PC-3 (cell line): ENCODE data around the gene MPI. TPM values are rescaled to one million over a fixed set of nuclear protein-coding genes. Genes with fewer than 3 reads are reported as not detected.
A peak's percentile ranks its signal among the peaks of the same experiment; 100 is the strongest.

Source experiments
- ATAC-seq: fragments of 200-7000 bp; cut with Tn5 transposase; 2 replicates; pipeline ENCODE4 v1.9.1; 2020; ENCODE audit warnings: mild to moderate bottlenecking, moderate library complexity
- BruUV-seq: library from RNA; stranded (reverse); fragments of 400-500 nt; replicated peaks from 2 replicates; lab custom pipeline; 2021; lab: Mats Ljungman, UMichigan
- CTCF ChIA-PET: fragments of 300-600 bp; sonication (Branson Sonifier 250); formaldehyde crosslinking; loops from one replicate; lab custom pipeline; 2022; ENCODE audit warnings: antibody characterized with exemption; lab: Charles Lee
- POLR2A ChIA-PET: fragments of 300-600 bp; sonication (Branson Sonifier 250); formaldehyde crosslinking; loops from one replicate; lab custom pipeline; 2022; ENCODE audit warnings: antibody characterized with exemption; ENCODE audit not compliant: unreplicated experiment; lab: Charles Lee
- DNase-seq: peaks from one replicate; pipeline ENCODE4 v3.0.0-alpha.2; 2015
- H2AFZ ChIP-seq: fragments of 300-600 bp; sonication (generic); 2 replicates; pipeline ENCODE4 v1.6.0; 2016; ENCODE audit warnings: antibody characterized with exemption, low read length
- H3F3A ChIP-seq: fragments of 300-600 bp; sonication (generic); one replicate; pipeline ENCODE4 v1.6.0; 2017; ENCODE audit warnings: antibody characterized with exemption, low read length, control low read depth, mild to moderate bottlenecking; ENCODE audit not compliant: unreplicated experiment
- H3K27ac ChIP-seq: fragments of 300-600 bp; sonication (generic); 2 replicates; pipeline ENCODE4 v1.5.1; 2016; ENCODE audit warnings: mild to moderate bottlenecking, low read length
- H3K27me3 ChIP-seq: fragments of 300-600 bp; sonication (generic); 2 replicates; pipeline ENCODE4 v1.6.1; 2016; ENCODE audit warnings: low read length, mixed read lengths
- H3K36me3 ChIP-seq: fragments of 300-600 bp; sonication (generic); 2 replicates; pipeline ENCODE4 v1.6.1; 2016; ENCODE audit warnings: low read depth, mixed run types, low read length, mixed read lengths
- H3K4me1 ChIP-seq: fragments of 300-600 bp; sonication (generic); 2 replicates; pipeline ENCODE4 v1.5.1; 2016; ENCODE audit warnings: low read length; ENCODE audit not compliant: insufficient read depth
- H3K4me2 ChIP-seq: fragments of 300-600 bp; sonication (generic); 2 replicates; pipeline ENCODE4 v1.6.0; 2016; ENCODE audit warnings: low read length
- H3K4me3 ChIP-seq: fragments of 300-600 bp; sonication (generic); 2 replicates; pipeline ENCODE4 v1.5.1; 2016; ENCODE audit warnings: mild to moderate bottlenecking, low read length, mixed read lengths
- H3K79me2 ChIP-seq: fragments of 300-600 bp; sonication (generic); 2 replicates; pipeline ENCODE4 v1.6.1; 2017; ENCODE audit warnings: low read length, mixed read lengths
- H3K9ac ChIP-seq: fragments of 300-600 bp; sonication (generic); 2 replicates; pipeline ENCODE4 v1.6.0; 2016; ENCODE audit warnings: mild to moderate bottlenecking, low read length
- H3K9me2 ChIP-seq: fragments of 300-600 bp; sonication (generic); replicated peaks from 2 replicates; pipeline ENCODE4 v1.6.1; 2016; ENCODE audit warnings: mixed run types, low read length, mixed read lengths
- H3K9me3 ChIP-seq: fragments of 300-600 bp; sonication (generic); 2 replicates; pipeline ENCODE4 v1.6.1; 2016; ENCODE audit warnings: low read length, mixed read lengths
- H4K20me1 ChIP-seq: fragments of 300-600 bp; sonication (generic); 2 replicates; pipeline ENCODE4 v1.6.1; 2016; ENCODE audit warnings: low read length, mixed read lengths
- EZH2 ChIP-seq: fragments of 300-600 bp; sonication (generic); IDR thresholded peaks from one replicate; pipeline ENCODE4 v1.6.1; 2017; ENCODE audit warnings: antibody characterized with exemption, mild to moderate bottlenecking, low read length; ENCODE audit not compliant: unreplicated experiment
- EZH2phosphoT487 ChIP-seq: fragments of 300-600 bp; sonication (generic); IDR thresholded peaks from 2 replicates; pipeline ENCODE4 v1.6.1; 2018; ENCODE audit warnings: mild to moderate bottlenecking, antibody characterized with exemption, low read length, borderline replicate concordance
- intact Hi-C: fragments of 100-400 bp; cut with micrococcal nuclease; formaldehyde crosslinking; loops from 2 replicates; pipeline ENCODE4 v1.9.0; 2023
- total RNA-seq: library from RNA; depleted of rRNA; stranded (reverse); fragments of >200 nt; gene quantifications from 2 replicates; pipeline ENCODE4 v1.2.3, GENCODE V29; 2014
- TF ChIP-seq, protein P1 (sequence below): fragments of 300-600 bp; sonication (generic); conservative IDR thresholded peaks from 2 replicates; pipeline ENCODE4 v1.5.1; 2017; ENCODE audit warnings: antibody characterized with exemption, low read depth, mild to moderate bottlenecking, low read length

MPI gene
- total RNA-seq, 1 experiment from 2014 or later: 35.2 TPM

DNA sequence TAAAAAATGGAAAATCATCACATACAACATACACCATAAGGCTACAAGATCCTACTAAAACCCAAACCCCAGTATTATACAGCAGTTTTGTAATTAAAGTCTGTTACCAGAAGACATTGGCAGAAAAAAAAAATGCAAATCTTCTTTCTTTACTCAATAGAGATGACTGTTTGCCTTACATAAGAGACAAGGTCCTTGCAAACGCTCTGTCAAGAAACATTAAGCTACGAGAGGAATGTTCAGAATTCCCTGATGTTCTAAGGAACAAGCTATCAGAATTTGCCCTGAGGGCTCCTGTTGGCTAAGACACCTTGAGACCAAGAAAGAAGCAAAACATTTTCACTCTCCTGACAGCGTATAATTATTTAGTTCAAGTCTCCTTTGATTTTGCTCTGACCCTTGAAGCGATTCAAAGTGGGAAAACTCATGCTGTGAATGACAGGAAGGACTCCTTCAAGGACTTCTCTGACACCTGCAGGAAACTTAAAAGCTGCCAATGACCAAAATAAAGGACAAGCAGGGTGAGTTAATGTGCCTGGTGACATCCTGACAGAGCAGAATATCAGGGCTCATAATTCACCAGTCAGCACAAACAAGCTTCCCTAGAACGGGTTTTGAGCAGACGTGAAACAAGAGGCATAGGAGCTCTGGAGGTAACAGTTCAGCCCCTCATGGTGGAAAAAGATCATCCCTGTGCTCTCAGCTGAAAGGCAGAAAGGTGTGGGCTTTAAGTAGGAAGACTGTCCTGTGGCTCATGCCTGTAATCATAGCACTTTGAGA lies 19.2 kb upstream of the MPI start:
- Histone ChIP-seq H3K9ac (no peak overlapping the region), H3F3A (no peaks in the 10 kb centered on the region), H3K9me3 (no peaks in the 10 kb centered on the region), H3K27me3 (no peaks in the 10 kb centered on the region), H3K4me3 (no peak overlapping the region), H3K9me2 (no peaks in the 10 kb centered on the region), H2AFZ (no peak overlapping the region), H4K20me1 (peaks cover 10% of the 10 kb centered on the region; the same call in 1 of the 2 replicates), H3K4me2 (peak overlapping the region; percentile 18; the same call in 1 of the 2 replicates), H3K79me2 (peaks cover 68% of the 10 kb centered on the region), H3K4me1 (peaks cover 21% of the 10 kb centered on the region), H3K36me3 (0 out of 2 replicates have a peak, but pooled peaks cover 3% of the 10 kb centered on the region), H3K27ac (no peak overlapping the region)
- TF ChIP-seq EZH2 (no peak), EZH2phosphoT487 (no peak)
- TF ChIP-seq, protein P1, sequence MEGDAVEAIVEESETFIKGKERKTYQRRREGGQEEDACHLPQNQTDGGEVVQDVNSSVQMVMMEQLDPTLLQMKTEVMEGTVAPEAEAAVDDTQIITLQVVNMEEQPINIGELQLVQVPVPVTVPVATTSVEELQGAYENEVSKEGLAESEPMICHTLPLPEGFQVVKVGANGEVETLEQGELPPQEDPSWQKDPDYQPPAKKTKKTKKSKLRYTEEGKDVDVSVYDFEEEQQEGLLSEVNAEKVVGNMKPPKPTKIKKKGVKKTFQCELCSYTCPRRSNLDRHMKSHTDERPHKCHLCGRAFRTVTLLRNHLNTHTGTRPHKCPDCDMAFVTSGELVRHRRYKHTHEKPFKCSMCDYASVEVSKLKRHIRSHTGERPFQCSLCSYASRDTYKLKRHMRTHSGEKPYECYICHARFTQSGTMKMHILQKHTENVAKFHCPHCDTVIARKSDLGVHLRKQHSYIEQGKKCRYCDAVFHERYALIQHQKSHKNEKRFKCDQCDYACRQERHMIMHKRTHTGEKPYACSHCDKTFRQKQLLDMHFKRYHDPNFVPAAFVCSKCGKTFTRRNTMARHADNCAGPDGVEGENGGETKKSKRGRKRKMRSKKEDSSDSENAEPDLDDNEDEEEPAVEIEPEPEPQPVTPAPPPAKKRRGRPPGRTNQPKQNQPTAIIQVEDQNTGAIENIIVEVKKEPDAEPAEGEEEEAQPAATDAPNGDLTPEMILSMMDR: no peak
- DNase-seq (no peak), ATAC-seq (no peak)
- ChIA-PET POLR2A (no interaction called here), CTCF (no interaction called here)
- intact Hi-C loops: no loop called here
- BruUV-seq: no TSS peak

DNA sequence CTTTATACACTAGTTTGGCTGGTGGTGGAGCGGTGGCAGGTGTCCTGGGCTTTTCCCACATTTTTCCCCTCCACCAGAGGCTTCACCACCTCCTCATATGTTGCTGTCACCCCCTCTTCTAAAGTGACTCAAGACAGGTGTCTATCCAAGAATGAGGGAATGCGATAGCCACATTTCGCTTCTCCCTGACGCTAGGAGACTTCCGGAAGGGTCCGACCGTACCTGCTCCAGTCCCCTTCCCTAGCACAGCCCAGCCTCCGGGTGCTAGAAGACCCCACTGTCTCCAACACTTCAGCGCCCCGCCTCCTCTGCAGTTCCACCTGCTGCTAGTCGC lies 17.2 kb upstream of the MPI start:
- Histone ChIP-seq H3F3A (no peaks in the 10 kb centered on the region), H3K27ac (peak overlapping the region; percentile 55; the same call in 1 of the 2 replicates), H3K4me1 (peaks cover 11% of the 10 kb centered on the region; the same call in 1 of the 2 replicates), H3K4me3 (peak overlapping the region; percentile 99), H3K9me3 (no peaks in the 10 kb centered on the region), H3K27me3 (no peaks in the 10 kb centered on the region), H3K9me2 (no peaks in the 10 kb centered on the region), H3K9ac (peak overlapping the region; percentile 93), H3K4me2 (peak overlapping the region; percentile 100), H3K36me3 (0 out of 2 replicates have a peak, but pooled peaks cover 3% of the 10 kb centered on the region), H3K79me2 (peaks cover 51% of the 10 kb centered on the region), H2AFZ (peak overlapping the region; percentile 92), H4K20me1 (peaks cover 10% of the 10 kb centered on the region; the same call in 1 of the 2 replicates)
- ChIA-PET POLR2A (no interaction called here), CTCF (interaction anchor here (0.5 kb wide), 1 partner anchor 101 kb away, joined by 3 read pairs; no protein-coding TSS in a partner anchor)
- BruUV-seq: TSS peak; percentile 65
- DNase-seq: no peak
- intact Hi-C loops: no loop called here
- TF ChIP-seq, protein P1: no peak
- no peak for TF ChIP-seq EZH2
- no peak for TF ChIP-seq EZH2phosphoT487
- peak; percentile 5 for ATAC-seq
